NCI-H446 treated with DMSO at 0.1 percent for 48 hours (cell line): ENCODE results near the gene TUT4.
"Not testable (repeated sequence)": the region's sequence is repeated elsewhere in the genome, so short reads cannot be mapped to it uniquely, and the experiment has no call there.

Experiments
- DNase-seq: peaks from one replicate; lab custom pipeline; 2025; lab: John Stamatoyannopoulos, UW

Gene TUT4

GRCh38 chr1:52552505-52553361 lies at the start of gene TUT4:
Gene TUT4, minus strand, starts transcription at chr1:52553092. Its CDS starts 26,812 bp downstream, at chr1:52526280.
- DNase-seq = peak; percentile 54

GRCh38 chr1:52601991-52602855 lies 49.3 kb upstream of the TUT4 start, which contains the start of gene GPX7:
Gene GPX7, plus strand, starts transcription at chr1:52602371. Its CDS starts 39 bp downstream, at chr1:52602410.
- DNase-seq = peak; percentile 20

- DNase-seq = no peak
Measured at GRCh38 chr1:52601519-52601918, 48.6 kb upstream of the TUT4 start.

GRCh38 chr1:52600533-52601179 lies 47.8 kb upstream of the TUT4 start:
- DNase-seq = no peak

- DNase-seq = no peak
Measured at GRCh38 chr1:52599236-52599635, 46.3 kb upstream of the TUT4 start.

GRCh38 chr1:52598729-52599128 lies 45.8 kb upstream of the TUT4 start:
- no peak for DNase-seq

- DNase-seq = no peak
Measured at GRCh38 chr1:52597912-52598311, 45.0 kb upstream of the TUT4 start.

GRCh38 chr1:52595061-52595460 lies 42.2 kb upstream of the TUT4 start:
- DNase-seq = no peak

- no peak for DNase-seq
Measured at GRCh38 chr1:52593495-52593894, 40.6 kb upstream of the TUT4 start.

GRCh38 chr1:52592637-52593323 lies 39.9 kb upstream of the TUT4 start:
- DNase-seq = no peak

- no peak for DNase-seq
Measured at GRCh38 chr1:52590266-52590665, 37.4 kb upstream of the TUT4 start.

GRCh38 chr1:52588535-52588934 lies 35.6 kb upstream of the TUT4 start:
- no peak for DNase-seq

GRCh38 chr1:52588027-52588426 lies 35.1 kb upstream of the TUT4 start:
- no peak for DNase-seq

- no peak for DNase-seq
Measured at GRCh38 chr1:52585474-52585873, 32.6 kb upstream of the TUT4 start.

GRCh38 chr1:52582116-52582696 lies 29.3 kb upstream of the TUT4 start:
- no peak for DNase-seq

- no peak for DNase-seq
Measured at GRCh38 chr1:52580283-52580682, 27.4 kb upstream of the TUT4 start.

GRCh38 chr1:52579415-52579814 lies 26.5 kb upstream of the TUT4 start:
- no peak for DNase-seq

GRCh38 chr1:52578066-52578465 lies 25.2 kb upstream of the TUT4 start:
- not testable (repeated sequence) for DNase-seq

- no peak for DNase-seq
Measured at GRCh38 chr1:52576074-52576473, 23.2 kb upstream of the TUT4 start.

GRCh38 chr1:52574594-52574993 lies 21.7 kb upstream of the TUT4 start:
- peak; percentile 39 for DNase-seq

- no peak for DNase-seq
Measured at GRCh38 chr1:52572387-52572786, 19.5 kb upstream of the TUT4 start.
